Stimulated activated CD4-positive, alpha-beta T cell treated with anti-CD3 and anti-CD28 coated beads, Interleukin-4, amount 100 ng/mL, for 1 hour (primary cell): ENCODE measurements around the gene EDNRB.
"Not testable (repeated sequence)": the region's sequence is repeated elsewhere in the genome, so short reads cannot be mapped to it uniquely, and the experiment has no call there.

Experiments
- DNase-seq: peaks from one replicate; pipeline ENCODE4 v3.0.0-alpha.2; 2020

Gene EDNRB

DNA sequence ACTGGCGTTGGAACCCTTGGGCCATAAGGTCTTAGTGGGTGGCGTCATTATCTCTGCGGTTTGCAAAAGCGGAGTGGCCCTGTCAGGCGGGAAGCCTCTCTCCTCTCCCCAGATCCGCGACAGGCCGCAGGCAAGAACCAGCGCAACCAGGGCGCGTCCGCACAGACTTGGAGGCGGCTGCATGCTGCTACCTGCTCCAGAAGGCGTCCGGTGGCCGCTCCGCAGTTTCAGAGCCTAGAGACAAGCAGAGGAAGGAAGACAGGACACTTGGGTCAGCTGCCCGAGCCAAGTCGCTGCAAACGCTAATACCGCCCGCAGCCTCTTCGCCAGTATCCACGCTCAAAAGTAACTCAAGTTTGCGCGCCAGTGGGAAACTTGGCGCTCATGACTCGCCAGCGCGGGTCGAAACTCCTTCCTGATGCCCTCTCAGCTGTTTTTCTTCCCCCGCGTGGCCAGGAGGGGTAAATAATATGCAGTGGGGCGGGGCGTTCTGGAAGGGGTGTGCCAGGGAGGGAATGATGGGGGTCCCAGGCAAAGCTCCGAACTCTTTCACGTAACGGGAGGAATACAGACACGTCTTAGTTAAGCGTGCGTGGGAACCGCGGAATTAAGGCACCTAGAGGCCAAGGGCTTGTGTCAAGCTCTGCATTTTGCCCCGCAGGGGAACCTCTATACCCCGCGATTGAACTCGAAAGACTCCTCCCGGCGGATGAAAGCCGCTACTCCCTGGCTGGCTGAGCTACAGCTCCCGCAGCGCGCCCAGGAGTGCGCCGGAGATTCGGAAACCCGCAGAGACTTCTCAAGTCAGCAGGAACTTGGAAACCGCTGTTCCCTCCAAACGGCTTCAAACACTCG, at the start of gene EDNRB:
Gene EDNRB, minus strand, starts transcription at position 441 of the 855 bp plus-strand sequence. Its CDS starts 258 bp downstream, at position 183.
- no peak for DNase-seq

DNA sequence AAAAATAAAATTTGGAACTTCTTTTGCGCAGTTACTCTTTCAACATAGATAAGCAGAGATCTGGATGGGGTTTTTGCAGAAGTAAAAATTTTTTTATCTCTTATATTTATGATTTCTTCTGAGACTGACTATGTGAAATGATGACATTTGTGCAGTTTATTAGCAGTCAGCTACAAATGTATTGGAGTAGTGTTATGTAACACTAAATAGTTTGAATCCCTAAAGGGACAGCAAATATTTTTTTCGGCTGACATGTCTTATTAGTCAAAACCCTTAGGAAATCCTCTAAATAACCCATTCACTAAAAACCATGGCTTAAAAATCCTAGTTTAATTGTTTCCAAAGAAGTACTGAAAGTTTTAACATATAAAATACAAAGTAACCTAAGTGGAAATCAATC, 48.0 kb upstream of the EDNRB start:
- DNase-seq, result no peak

DNA sequence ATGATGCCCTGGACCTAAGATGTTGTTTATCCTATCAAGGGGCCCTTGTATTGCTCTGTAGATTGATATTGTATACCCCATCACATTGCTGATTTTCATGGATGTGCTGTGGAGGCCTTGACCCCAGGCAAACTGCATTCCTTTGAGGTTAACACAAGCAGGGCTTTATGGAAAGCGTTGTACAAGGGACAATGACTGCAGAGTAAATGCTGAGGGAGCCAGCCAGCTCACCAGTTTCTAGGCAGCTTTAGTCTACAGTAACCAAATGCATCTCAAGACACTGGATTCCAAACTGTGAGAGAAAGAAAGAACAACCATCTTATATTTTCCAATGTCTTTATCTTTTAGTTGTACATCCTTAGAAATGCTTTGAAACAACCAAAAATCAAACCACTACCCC, 34.1 kb upstream of the EDNRB start:
- DNase-seq, result no peak

DNA sequence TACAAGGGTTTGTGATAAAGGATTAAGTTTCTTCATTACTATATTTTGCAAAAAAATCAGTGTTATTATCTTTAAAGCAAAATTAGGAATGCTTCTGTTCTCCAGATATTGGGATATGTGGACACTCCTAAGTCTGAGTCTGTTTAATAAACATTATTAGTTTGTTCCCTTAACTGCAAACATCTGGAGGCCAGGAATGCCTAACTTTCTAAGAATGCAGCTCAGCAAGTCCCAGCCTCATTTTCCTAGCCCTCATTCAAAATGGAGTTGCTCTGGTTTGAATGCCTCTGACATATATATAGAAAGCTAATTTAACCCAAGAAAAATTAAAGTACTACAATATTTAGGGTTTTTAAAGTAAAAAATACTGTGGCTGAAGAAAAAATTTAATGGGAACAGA, 33.6 kb upstream of the EDNRB start:
- no peak for DNase-seq

DNA sequence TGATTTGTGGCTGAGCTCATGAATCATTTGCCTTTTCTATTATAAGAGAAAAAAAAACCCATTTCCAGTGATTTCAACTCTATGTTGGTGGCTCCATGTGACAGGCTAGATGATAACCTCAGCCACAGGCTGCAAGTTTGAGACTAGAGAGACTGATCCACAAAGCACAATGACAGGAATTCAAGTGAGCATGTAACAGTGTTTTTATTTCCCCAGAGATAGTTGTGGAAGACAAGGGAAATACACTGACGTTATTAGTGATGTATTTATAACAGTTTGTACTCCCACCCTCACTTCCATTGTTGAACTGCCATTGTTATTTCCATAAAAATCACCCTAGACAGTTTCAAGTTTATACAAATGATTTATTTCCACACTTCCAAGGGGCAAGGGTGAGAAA, 27.9 kb upstream of the EDNRB start:
- DNase-seq, result no peak

DNA sequence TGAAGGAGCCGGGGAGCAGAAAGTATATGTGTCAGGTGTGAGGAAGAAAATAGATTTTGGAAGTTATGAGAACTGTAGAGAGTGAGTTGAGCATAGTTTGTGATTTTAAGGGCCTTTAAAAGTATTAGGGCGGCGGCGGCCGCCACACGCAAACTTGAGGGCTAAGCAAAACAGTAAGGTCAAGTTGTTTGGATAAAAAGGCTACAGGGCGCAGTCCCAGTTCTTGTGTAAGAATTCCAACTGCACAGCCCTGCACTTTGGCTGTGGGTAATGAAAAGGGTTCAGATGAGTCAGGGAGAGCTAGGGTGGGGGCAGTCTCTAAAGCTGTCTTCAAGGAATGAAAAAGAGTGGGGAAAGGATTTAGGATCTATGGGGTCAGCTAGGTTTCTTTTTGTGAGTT, 16.4 kb upstream of the EDNRB start:
- not testable (repeated sequence) for DNase-seq

DNA sequence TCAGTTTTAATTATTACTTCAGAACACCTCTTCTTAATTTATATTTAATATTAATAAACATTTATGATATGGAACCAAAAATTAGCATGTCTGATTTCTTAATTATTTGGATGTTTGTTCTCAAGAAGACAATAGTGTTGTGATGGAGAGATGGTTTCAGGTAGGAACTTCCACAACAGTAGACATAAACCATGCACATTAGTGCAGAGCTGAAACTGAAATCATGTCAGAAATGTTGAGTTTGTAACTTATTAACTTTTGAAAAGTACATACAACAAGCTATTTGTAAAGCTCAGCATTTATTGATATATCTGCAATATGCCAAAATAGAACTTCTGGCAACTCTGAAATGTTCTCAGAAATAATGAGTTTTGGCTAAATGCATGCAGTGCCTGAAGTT, 11.8 kb upstream of the EDNRB start:
- DNase-seq, result no peak

DNA sequence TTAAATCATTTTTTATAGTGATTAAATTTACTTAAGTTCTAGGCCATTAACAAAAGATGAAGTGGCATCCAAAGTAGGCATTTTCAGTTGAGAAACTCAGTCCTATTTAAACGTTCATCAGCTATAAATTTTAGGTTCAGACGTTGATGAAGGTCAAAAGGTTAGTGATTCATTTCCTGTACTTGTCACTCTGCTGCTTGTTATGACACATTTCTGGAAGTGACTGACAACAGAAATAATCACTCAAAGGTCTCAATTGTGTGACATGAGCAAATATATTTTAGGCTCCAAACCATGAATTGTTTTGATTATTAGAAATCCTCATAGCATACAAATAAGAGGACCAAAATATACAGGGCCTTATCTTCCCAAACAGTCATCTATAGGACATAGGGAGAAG, 10.3 kb upstream of the EDNRB start:
- no peak for DNase-seq

DNA sequence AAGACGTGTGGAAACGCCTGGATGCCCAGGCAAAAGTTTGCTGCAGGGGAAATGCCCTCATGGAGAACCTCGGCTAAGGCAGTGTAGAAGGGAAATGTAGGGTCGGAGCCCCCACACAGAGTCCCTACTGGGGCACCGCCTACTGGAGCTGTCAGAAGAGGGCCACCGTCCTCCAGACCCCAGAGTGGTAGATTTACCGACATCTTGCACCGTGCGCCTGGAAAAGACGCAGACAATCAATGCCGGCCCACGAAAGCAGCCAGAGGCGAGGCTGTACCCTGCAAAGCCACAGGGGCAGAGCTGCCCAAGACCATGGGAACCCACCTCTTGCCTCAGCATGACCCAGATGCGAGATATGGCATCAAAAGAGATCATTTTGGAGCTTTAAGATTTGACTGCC, 7.0 kb upstream of the EDNRB start:
- no peak for DNase-seq

DNA sequence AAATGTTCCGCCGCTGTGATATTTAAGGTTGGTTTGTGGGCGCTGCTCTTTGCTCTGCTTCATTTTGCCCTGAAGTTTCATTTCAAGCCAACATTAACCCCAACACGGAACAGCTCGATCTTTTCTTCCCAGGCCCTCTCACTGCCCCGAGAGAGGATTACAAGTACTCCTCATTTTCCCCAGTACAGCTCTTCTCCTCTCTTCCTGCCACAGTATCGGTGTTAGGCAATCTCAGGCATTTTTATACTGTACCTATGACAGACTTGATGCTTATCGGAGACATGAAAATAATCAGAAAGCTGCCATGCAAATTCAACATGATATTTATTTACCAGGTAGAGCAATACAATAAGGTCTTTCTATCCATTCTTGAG, 1.3 kb upstream of the EDNRB start:
- DNase-seq, result no peak

DNA sequence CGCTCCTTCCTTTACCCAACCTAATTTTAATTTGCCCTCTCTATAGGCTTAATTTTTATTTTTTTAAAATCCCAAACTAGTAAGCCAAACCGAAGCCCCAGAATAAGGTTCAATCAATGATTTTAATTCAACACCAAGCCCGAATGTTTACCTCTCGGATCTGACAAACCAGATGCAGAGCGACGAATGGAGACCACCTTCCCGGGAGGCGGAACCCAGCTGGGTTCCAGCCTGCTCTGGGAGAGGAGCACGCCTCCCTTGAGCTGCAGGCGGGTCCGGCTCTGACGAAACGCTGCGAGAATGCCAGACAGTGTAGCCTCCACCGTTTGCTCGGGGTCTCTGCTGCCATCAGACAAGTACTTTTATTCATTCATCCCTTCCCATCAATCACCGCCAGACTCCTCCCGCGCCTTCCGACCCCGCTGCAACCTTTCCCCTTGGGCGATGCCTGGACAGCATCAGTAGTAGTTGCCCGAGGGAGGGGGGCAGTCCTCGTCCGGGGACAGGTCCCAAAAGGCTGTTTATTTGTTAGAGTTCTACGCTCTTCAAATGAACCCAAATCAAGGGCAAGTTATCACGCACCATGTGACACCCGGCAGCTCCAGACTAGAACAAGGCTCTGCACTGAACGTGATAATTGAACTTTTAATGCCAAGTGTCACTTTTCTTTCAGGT, 752 bp upstream of the EDNRB start:
- DNase-seq, result no peak

DNA sequence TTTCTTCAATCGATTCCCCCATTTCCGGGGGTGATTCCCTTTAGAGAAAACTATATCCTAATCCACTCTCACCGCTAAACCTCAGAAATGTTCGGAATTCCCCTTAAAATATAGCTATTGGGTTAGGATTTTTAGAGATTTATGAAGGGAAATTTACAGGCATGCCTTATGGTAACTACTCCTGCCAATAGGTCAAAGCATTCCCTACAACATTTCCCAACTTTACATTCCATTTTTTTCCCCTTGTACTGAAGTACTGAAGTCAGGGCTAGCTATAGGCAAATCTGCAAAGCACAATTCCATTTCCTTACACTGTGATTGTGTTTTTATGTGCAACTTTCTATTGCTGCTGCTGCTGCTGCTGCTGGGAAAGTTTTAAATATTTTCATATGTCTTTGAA, 2.1 kb downstream of the EDNRB start:
- no peak for DNase-seq

DNA sequence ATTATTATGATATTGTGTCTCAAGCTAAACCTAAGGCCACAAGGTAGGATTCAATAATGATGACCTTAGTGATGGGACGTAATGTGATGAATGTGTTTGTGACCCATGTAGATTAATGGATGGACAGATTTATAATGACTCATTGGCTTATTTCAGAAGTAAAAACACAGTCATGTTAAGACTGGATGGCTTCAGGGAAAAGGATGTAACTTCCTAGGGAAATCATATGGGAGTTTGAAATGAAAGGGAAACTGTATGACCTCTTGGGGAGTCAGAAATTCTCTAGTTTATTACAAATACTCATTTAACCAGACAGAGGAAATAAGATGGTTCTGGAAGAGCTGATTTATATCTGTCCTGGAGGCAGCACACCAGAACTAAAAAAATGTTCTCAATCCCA, 2.9 kb downstream of the EDNRB start:
- DNase-seq, result no peak

DNA sequence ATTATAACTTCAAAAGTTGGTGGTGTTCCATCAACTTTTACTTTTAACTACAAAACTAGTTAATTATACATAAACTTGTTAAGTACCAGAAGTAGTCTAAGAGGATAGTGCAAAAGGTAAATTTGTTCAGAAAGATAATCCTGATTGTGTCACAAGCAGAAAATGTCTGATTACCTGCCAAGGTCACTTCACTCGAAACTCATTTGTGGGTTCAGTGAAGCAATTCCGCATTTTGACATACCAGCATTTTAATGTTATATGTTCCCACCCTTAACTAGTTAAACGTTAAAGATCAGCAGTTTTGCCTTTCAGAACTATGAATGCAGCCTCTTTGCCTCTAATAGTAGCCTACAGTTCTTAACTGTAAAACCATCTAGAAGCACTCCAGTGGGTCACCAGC, 5.6 kb downstream of the EDNRB start:
- no peak for DNase-seq

DNA sequence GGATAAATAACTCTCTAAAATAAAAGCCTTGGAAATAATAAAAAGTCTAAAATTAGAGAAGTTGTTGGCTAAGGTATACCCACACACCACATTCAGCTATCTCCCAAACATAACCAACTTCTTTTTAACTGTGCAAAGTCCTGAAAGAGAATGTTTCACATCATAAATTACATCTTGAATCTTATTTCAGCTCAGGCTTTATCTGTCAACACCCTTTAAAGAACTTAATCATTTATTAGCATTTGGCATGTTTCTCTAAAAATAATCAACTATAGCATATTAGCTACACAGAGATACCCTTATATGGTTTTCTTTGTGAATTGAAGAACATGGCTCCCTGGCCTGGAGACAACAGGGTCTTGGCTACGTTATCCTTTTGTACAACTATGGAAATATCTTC, 6.9 kb downstream of the EDNRB start:
- DNase-seq, result no peak

DNA sequence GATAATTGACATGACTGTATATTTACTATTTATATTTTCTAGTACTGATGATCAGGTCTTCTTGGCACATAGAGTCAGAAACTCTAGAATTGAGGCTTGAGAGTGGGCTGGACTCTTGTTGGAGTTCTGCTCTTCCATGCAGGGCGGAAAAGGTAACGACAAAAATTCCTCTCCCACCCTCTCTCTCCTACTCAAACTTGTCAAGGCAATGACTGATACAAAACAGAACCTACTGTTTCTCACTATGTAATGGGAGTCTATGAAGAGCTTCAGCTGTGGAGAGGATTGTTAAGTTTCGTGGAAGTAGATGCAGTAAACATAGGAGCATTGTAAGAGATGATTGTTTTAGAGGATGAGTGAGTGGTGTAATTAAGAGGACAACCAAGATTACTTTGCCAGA, 8.8 kb downstream of the EDNRB start:
- no peak for DNase-seq

DNA sequence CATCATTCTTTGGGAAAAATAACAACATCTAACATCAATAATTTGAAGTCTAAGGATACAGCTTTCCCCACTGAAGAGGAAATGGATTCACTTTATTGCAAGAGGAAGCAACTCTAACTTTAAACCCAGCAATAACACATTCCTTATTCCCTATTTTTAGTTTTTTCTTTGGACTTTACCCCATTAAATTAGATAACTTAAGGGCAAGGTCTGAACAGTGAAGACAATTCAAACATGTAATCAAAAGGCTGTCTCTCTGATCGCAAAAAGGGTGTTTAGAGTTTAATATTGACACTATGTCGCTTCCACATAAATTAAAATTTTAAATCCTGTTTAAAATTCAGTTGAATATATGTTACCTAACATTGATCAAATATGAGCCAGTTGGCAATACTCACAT, 10.1 kb downstream of the EDNRB start:
- DNase-seq, result no peak

DNA sequence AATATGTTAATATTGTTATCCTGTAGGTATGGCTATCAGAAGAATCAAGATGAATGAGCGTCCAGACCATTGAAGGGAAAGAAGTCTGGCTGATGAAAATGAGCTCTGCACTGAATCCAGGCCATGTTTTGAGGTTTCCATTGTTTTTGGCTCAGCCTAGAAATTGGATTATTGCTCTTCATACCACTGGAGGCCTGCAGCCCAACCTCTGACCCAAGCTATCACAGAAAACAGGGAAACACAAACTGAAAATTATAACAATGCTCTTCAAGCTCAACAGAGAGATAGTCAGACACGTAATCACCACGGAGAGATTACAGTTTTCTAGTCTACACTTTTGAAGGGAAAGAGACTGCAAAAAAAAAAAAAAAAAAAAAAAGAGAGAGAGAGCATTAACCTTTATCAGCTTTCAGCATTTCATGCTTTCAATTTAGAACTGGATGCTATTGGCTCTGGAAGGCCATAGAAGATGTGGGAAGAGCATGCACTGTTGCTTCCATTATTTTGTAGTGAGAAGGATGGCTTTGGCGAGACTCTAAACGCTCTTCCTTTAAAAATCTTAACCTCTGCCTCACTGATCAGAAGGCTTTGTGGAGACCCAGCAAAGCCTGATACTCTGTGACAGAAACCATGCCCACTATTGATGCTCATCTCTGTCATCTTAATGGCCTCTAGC, 10.8 kb downstream of the EDNRB start:
- DNase-seq, result no peak

DNA sequence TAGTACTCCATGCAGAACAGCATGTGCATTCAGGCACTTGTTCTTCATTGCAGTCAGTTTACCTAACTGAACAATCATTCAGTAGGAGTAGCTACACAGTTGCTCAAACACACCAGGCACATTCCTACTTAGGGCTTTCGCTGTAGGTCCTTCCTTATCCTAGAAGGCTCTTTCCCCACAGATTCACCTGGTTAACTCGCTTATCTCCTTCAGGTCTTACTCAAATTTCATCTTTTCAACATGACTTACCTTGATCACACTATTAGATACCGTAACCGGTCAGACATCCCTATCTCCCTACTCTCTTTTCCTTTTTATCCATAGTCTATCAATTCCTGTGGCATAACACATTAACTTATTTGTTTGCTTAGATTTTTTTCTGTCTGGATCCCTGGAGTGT, 14.6 kb downstream of the EDNRB start:
- no peak for DNase-seq

DNA sequence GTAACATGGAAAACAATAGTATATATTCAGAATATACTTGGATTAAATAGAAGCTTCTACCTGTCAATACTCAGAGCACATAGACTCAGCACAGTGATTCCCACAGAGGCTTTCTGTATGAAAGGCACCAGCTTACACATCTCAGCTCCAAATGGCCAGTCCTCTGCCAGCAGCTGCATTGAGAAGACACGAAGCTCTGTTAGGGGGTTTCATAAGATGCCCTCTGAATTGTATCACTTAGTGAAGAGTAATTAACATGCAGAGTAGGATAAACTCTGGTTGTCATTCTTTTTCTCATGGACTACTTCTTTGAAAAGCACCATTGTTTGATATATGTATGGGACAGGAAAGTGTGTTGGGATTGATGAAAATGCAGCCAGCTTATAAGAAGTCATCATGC, 15.2 kb downstream of the EDNRB start:
- DNase-seq, result no peak

DNA sequence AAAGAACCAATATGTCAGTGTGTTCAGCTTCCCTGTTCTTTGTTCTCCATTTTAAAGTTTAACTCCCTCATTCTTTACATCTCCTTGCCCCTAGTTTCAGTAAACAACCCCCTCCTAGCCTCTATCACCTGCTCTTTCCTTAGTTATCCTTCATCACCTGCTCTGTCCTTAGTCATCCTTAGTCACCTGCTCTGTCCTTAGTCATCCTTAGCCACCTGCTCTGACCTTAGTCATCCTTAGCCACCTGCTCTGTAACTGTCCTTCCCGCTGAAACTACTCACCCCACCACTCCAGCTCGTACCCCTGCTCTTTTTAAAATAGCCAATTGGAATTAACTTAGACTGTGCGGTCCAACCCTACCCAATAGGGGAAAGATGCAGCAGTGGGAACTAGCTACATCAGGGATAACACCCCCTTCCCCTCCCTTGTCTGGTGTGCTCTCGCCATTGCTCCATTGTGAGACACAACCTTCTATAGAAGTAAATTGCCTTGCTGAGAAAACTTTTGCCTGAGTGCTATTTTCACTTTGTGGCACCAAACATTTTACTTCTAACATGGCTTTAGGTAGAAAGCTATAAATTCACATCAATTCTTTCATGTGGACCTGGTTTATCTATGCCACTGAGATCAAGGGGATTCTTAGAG, 16.2 kb downstream of the EDNRB start:
- DNase-seq, result no peak

DNA sequence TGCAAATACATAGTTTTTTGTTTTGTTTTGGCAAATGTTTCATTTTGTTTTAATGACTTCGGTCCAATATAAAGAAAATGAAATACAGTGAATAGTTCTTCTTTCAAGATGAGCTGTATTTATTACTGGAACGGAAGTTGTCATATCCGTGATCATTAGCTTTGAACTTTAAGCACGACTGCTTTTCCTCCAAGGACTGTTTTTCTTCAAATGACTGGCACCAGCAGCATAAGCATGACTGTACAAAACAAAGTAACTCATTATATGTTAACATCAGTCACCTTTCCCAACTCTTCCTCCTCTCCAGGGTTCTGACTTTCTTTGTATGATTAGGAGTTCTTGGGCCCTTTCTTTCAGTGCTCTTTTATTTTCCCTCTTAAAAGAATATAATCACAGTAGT, 20.5 kb downstream of the EDNRB start:
- DNase-seq, result no peak

DNA sequence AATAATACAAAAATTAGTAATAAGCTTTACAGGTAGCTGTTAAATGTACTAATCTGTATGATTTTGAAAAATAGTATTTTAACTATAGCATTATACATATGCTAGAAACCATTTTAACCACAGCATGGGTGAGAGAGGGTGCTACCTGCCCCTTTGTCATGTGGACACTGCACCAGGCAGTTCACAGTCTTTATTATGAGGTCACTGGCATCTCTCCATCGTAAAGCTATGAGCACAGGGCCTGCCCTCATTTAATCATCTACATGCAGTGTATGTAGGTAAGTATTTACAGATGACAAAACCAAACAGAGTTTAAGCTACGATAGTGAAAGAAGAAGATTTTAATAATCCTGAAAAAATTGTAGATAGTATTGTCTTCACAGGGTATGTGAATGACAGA, 21.7 kb downstream of the EDNRB start:
- DNase-seq, result no peak

DNA sequence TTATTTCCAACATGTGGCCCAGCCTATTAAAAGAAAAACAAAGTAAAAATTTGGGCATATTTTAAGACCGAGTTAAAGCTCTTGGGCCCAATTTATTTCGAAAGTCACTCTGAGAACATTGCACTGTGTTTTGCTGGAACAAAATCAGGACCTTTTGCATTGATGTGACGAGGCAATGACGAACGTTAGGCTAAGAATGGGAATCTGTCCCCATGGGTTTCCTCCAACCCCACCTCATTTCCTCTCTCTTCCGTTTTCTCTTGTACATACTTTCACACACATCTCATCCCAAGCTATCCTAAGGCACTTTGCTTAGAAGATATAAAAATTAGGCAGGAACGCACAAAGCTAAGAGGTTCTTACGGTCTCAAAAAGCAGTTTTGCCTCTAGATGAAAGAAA, 22.1 kb downstream of the EDNRB start:
- DNase-seq, result no peak
